ENCODE data around the gene COMP. TPM values are rescaled to one million over a fixed set of nuclear protein-coding genes. Genes with fewer than 3 reads are reported as not detected.
"Not testable (repeated sequence)": the region's sequence is repeated elsewhere in the genome, so short reads cannot be mapped to it uniquely, and the experiment has no call there.

The COMP gene
- polyA plus RNA-seq, 1 of the 3 experiments (the other 2 are of a cell fraction), result 0.26 TPM

DNA sequence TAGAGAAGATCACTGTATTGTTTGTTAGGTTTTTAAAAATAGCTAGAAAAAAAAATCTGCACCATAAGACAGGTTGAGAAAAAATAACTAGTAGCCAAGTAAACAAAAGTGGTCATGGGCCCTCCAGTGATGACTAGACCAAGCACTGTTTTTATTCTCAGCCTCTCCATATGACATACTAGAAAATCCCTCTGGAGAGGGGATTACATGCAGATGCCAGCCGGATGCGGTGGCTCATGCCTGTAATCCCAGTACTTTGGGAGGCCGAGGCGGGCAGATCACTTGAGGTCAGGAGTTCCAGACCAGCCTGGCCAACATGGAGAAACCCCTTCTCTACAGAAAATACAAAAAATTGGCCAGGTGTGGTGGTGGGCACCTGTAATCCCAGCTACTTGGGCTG lies 25.5 kb upstream of the COMP start:
- H3K79me2 ChIP-seq (ENCODE audit: insufficient read depth); POLR2A ChIA-PET; H2AFZ ChIP-seq (ENCODE audit: low read depth); H3K9me2 ChIP-seq; H3K4me2 ChIP-seq; H3K9ac ChIP-seq; H3F3A ChIP-seq (replicated peaks; ENCODE audit: insufficient read depth); DNase-seq; H4K20me1 ChIP-seq (ENCODE audit: insufficient read depth); H3K4me1 ChIP-seq (ENCODE audit: control insufficient read depth in 1 of 2, insufficient read depth in 2 of 2, low read depth in 1 of 2, low read length in 1 of 2); H3K9me3 ChIP-seq; H3K4me3 ChIP-seq (ENCODE audit: low read depth in 2 of 2, low read length in 1 of 2); H3K36me3 ChIP-seq (replicated peaks in 1 of 2; ENCODE audit: control insufficient read depth in 1 of 2, insufficient read depth in 2 of 2, low read length in 1 of 2); H3K27me3 ChIP-seq (ENCODE audit: insufficient read depth); H3K27ac ChIP-seq (ENCODE audit: low read depth in 2 of 2, low read length in 1 of 2): not testable (repeated sequence)
- 90% methylated on average over 2 of the region's 4 CpGs for WGBS (ENCODE audit: low lambda C conversion rate)
- CTCF ChIA-PET, result interaction anchor here (0.8 kb wide), 1 partner anchor 15 kb away, joined by 4 read pairs; the partner anchor contains the start of gene UPF1

DNA sequence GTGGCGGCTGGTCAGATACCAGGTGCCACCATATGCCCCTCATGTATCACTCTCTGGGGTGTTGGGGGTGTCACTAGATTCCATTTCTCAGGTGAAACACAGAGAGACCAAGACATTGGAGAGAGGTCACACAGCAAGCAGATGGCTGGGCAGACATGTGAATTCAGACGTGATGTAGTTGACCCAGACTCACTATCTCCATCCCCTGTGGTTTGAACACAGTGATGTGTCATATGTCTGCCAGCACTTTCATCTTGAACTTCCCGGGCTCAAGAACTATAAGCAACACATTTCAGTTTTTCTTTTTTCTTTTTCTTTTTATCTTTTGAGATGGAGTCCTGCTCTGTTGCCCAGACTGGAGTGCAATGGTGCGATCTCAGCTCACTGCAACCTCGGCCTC lies 24.6 kb upstream of the COMP start:
- TF ChIP-seq, protein P1, sequence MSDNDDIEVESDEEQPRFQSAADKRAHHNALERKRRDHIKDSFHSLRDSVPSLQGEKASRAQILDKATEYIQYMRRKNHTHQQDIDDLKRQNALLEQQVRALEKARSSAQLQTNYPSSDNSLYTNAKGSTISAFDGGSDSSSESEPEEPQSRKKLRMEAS (IDR thresholded peaks at IDR 0.05; ENCODE audit: low read depth), result no peak
- no peak for TF ChIP-seq MXI1 (IDR thresholded peaks at IDR 0.05; ENCODE audit: low read depth, low read length)
- no peak for TF ChIP-seq RXRA (IDR thresholded peaks at IDR 0.05; ENCODE audit: borderline replicate concordance, low read depth)
- TF ChIP-seq, protein P2, sequence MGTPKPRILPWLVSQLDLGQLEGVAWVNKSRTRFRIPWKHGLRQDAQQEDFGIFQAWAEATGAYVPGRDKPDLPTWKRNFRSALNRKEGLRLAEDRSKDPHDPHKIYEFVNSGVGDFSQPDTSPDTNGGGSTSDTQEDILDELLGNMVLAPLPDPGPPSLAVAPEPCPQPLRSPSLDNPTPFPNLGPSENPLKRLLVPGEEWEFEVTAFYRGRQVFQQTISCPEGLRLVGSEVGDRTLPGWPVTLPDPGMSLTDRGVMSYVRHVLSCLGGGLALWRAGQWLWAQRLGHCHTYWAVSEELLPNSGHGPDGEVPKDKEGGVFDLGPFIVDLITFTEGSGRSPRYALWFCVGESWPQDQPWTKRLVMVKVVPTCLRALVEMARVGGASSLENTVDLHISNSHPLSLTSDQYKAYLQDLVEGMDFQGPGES (IDR thresholded peaks at IDR 0.05; ENCODE audit: low read depth, low read length), result no peak
- no peak for TF ChIP-seq SIN3A (IDR thresholded peaks at IDR 0.05; ENCODE audit: borderline replicate concordance, low read depth, low read length)
- TF ChIP-seq, protein P3, sequence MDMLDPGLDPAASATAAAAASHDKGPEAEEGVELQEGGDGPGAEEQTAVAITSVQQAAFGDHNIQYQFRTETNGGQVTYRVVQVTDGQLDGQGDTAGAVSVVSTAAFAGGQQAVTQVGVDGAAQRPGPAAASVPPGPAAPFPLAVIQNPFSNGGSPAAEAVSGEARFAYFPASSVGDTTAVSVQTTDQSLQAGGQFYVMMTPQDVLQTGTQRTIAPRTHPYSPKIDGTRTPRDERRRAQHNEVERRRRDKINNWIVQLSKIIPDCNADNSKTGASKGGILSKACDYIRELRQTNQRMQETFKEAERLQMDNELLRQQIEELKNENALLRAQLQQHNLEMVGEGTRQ (IDR thresholded peaks at IDR 0.05; ENCODE audit: borderline replicate concordance, low read depth, low read length), result no peak
- TF ChIP-seq GABPA (IDR thresholded peaks at IDR 0.05; ENCODE audit: low read depth), result no peak
- no peak for TF ChIP-seq GATA2 (CRISPR knock-in tag; IDR thresholded peaks at IDR 0.05)
- no peak for TF ChIP-seq TCF12 (IDR thresholded peaks at IDR 0.05)
- TF ChIP-seq, protein P4, sequence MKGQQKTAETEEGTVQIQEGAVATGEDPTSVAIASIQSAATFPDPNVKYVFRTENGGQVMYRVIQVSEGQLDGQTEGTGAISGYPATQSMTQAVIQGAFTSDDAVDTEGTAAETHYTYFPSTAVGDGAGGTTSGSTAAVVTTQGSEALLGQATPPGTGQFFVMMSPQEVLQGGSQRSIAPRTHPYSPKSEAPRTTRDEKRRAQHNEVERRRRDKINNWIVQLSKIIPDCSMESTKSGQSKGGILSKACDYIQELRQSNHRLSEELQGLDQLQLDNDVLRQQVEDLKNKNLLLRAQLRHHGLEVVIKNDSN (IDR thresholded peaks at IDR 0.05; ENCODE audit: borderline replicate concordance, low read depth), result no peak
- no peak for TF ChIP-seq YY1 (IDR thresholded peaks at IDR 0.05; ENCODE audit: low read depth)
- no peak for TF ChIP-seq MEF2A (IDR thresholded peaks at IDR 0.05; ENCODE audit: borderline replicate concordance, low read depth)
- TF ChIP-seq FOXJ3 (CRISPR knock-in tag; IDR thresholded peaks at IDR 0.05), result no peak
- TF ChIP-seq, protein P5, sequence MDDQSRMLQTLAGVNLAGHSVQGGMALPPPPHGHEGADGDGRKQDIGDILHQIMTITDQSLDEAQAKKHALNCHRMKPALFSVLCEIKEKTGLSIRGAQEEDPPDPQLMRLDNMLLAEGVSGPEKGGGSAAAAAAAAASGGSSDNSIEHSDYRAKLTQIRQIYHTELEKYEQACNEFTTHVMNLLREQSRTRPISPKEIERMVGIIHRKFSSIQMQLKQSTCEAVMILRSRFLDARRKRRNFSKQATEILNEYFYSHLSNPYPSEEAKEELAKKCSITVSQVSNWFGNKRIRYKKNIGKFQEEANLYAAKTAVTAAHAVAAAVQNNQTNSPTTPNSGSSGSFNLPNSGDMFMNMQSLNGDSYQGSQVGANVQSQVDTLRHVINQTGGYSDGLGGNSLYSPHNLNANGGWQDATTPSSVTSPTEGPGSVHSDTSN (IDR thresholded peaks at IDR 0.05), result no peak
- TF ChIP-seq EP300 (IDR thresholded peaks at IDR 0.05; ENCODE audit: borderline replicate concordance in 1 of 2, low read depth in 1 of 2, low read length in 1 of 2), result no peak
- no peak for TF ChIP-seq SMC3 (IDR thresholded peaks at IDR 0.05; ENCODE audit: low read depth, low read length)
- TF ChIP-seq, protein P6, sequence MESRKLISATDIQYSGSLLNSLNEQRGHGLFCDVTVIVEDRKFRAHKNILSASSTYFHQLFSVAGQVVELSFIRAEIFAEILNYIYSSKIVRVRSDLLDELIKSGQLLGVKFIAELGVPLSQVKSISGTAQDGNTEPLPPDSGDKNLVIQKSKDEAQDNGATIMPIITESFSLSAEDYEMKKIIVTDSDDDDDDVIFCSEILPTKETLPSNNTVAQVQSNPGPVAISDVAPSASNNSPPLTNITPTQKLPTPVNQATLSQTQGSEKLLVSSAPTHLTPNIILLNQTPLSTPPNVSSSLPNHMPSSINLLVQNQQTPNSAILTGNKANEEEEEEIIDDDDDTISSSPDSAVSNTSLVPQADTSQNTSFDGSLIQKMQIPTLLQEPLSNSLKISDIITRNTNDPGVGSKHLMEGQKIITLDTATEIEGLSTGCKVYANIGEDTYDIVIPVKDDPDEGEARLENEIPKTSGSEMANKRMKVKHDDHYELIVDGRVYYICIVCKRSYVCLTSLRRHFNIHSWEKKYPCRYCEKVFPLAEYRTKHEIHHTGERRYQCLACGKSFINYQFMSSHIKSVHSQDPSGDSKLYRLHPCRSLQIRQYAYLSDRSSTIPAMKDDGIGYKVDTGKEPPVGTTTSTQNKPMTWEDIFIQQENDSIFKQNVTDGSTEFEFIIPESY (IDR thresholded peaks at IDR 0.05; ENCODE audit: borderline replicate concordance, low read depth), result no peak
- Histone ChIP-seq H3K36me3 (replicated peaks in 1 of 2; ENCODE audit: control insufficient read depth in 1 of 2, insufficient read depth in 2 of 2, low read length in 1 of 2) (no peaks in the 10 kb centered on the region), H3K79me2 (ENCODE audit: insufficient read depth) (no peaks in the 10 kb centered on the region), H4K20me1 (ENCODE audit: insufficient read depth) (no peaks in the 10 kb centered on the region), H3K9me3 (no peaks in the 10 kb centered on the region), H3K27ac (ENCODE audit: low read depth in 2 of 2, low read length in 1 of 2) (no peak overlapping the region), H2AFZ (ENCODE audit: low read depth) (no peak overlapping the region), H3K9me2 (no peaks in the 10 kb centered on the region), H3K4me2 (no peak overlapping the region), H3K4me3 (ENCODE audit: low read depth in 2 of 2, low read length in 1 of 2) (no peak overlapping the region), H3K9ac (no peak overlapping the region), H3K27me3 (ENCODE audit: insufficient read depth) (no peaks in the 10 kb centered on the region; the same call in 1 of the 2 replicates), H3K4me1 (ENCODE audit: control insufficient read depth in 1 of 2, insufficient read depth in 2 of 2, low read depth in 1 of 2, low read length in 1 of 2) (no peaks in the 10 kb centered on the region), H3F3A (replicated peaks; ENCODE audit: insufficient read depth) (no peaks in the 10 kb centered on the region)
- DNase-seq, result no peak
- POLR2A ChIA-PET, result no interaction called here
- CTCF ChIA-PET, result interaction anchor here (0.9 kb wide), 1 partner anchor 20 kb away, joined by 3 read pairs; no protein-coding TSS in a partner anchor
- WGBS (ENCODE audit: low lambda C conversion rate), result 92% methylated on average over 5 of the region's 5 CpGs

Measured in SK-N-SH (cell line).